HepG2 (cell line): ENCODE measurements around the gene RABL6. TPM values are rescaled to one million over a fixed set of nuclear protein-coding genes. Genes with fewer than 3 reads are reported as not detected.

Experiments
- AGO1 ChIP-seq: fragments of 200-400 bp; formaldehyde crosslinking; IDR thresholded peaks from 2 replicates; pipeline ENCODE4 v1.6.1; 2017; ENCODE audit warnings: mild to moderate bottlenecking, low read depth, low read length, moderate library complexity; ENCODE audit not compliant: poor library complexity, severe bottlenecking
- AGO2 ChIP-seq: fragments of 200-400 bp; formaldehyde crosslinking; optimal IDR thresholded peaks from 2 replicates; pipeline ENCODE3; 2017; ENCODE audit warnings: mild to moderate bottlenecking, low read depth, low read length, moderate library complexity
- ARNT2 ChIP-seq: sonication (generic); formaldehyde crosslinking; IDR thresholded peaks from 2 replicates; pipeline ENCODE4 v1.8.0; 2022; ENCODE audit warnings: mild to moderate bottlenecking, low read depth, missing genetic modification reagents, moderate library complexity
- BCL3 ChIP-seq: sonication (generic); formaldehyde crosslinking; IDR thresholded peaks from 2 replicates; pipeline ENCODE4 v1.5.1; 2020; ENCODE audit warnings: mild to moderate bottlenecking, missing genetic modification reagents, moderate library complexity
- ELF4 ChIP-seq: sonication (generic); formaldehyde crosslinking; IDR thresholded peaks from 2 replicates; pipeline ENCODE4 v1.5.0; 2020; ENCODE audit warnings: missing genetic modification reagents, mild to moderate bottlenecking, moderate library complexity, borderline replicate concordance
- FOXC1 ChIP-seq: sonication (generic); formaldehyde crosslinking; IDR thresholded peaks from 2 replicates; pipeline ENCODE4 v1.8.0; 2022; ENCODE audit warnings: mild to moderate bottlenecking, missing genetic modification reagents, borderline replicate concordance
- KDM5B ChIP-seq: sonication (generic); formaldehyde crosslinking; IDR thresholded peaks from 2 replicates; pipeline ENCODE4 v1.4.0; 2020; ENCODE audit warnings: missing genetic modification reagents, mild to moderate bottlenecking, borderline replicate concordance
- MAFG ChIP-seq: sonication (generic); formaldehyde crosslinking; IDR thresholded peaks from 2 replicates; pipeline ENCODE4 v1.5.1; 2020; ENCODE audit warnings: mild to moderate bottlenecking, missing genetic modification reagents
- MATR3 ChIP-seq: sonication (generic); formaldehyde crosslinking; IDR thresholded peaks from 2 replicates; pipeline ENCODE4 v1.4.0; 2020; ENCODE audit warnings: missing genetic modification reagents
- NPAS2 ChIP-seq: sonication (generic); formaldehyde crosslinking; IDR thresholded peaks from 2 replicates; pipeline ENCODE4 v1.8.0; 2022; ENCODE audit warnings: mild to moderate bottlenecking, missing genetic modification reagents, borderline replicate concordance
- PLSCR1 ChIP-seq: sonication (generic); formaldehyde crosslinking; IDR thresholded peaks from 2 replicates; pipeline ENCODE4 v1.5.0; 2020; ENCODE audit warnings: missing genetic modification reagents, mild to moderate bottlenecking, borderline replicate concordance
- SALL2 ChIP-seq: sonication (generic); formaldehyde crosslinking; IDR thresholded peaks from 2 replicates; pipeline ENCODE4 v1.8.1; 2023; ENCODE audit warnings: mild to moderate bottlenecking, missing genetic modification reagents, inconsistent platforms
- SNRNP70 ChIP-seq: fragments of 200-400 bp; formaldehyde crosslinking; IDR thresholded peaks from 2 replicates; pipeline ENCODE4 v1.6.1; 2017; ENCODE audit warnings: mild to moderate bottlenecking, low read depth, low read length, moderate library complexity
- TBX2 ChIP-seq: sonication (generic); formaldehyde crosslinking; IDR thresholded peaks from 2 replicates; pipeline ENCODE4 v1.5.0; 2020; ENCODE audit warnings: missing genetic modification reagents, mild to moderate bottlenecking, borderline replicate concordance
- ZBTB10 ChIP-seq: sonication (generic); formaldehyde crosslinking; IDR thresholded peaks from 2 replicates; pipeline ENCODE4 v1.4.0; 2020; ENCODE audit warnings: missing genetic modification reagents, borderline replicate concordance
- ZC3H4 ChIP-seq: sonication (generic); formaldehyde crosslinking; IDR thresholded peaks from 2 replicates; pipeline ENCODE4 v1.4.0; 2020; ENCODE audit warnings: missing genetic modification reagents, borderline replicate concordance
- ZNF446 ChIP-seq: sonication (generic); formaldehyde crosslinking; IDR thresholded peaks from 2 replicates; pipeline ENCODE4 v1.5.0; 2020; ENCODE audit warnings: mild to moderate bottlenecking, missing genetic modification reagents
- ZNF556 ChIP-seq: sonication (generic); formaldehyde crosslinking; IDR thresholded peaks from 2 replicates; pipeline ENCODE4 v1.4.0; 2020; ENCODE audit warnings: mild to moderate bottlenecking, missing genetic modification reagents, borderline replicate concordance
- ZNF563 ChIP-seq: sonication (generic); formaldehyde crosslinking; IDR thresholded peaks from 2 replicates; pipeline ENCODE4 v1.8.0; 2022; ENCODE audit warnings: mild to moderate bottlenecking, moderate library complexity, missing genetic modification reagents
- ZNF768 ChIP-seq: sonication (generic); formaldehyde crosslinking; IDR thresholded peaks from 2 replicates; pipeline ENCODE4 v1.4.0; 2020; ENCODE audit warnings: missing genetic modification reagents
- ZSCAN20 ChIP-seq: sonication (generic); formaldehyde crosslinking; IDR thresholded peaks from 2 replicates; pipeline ENCODE4 v1.4.0; 2020; ENCODE audit warnings: missing genetic modification reagents, mild to moderate bottlenecking, borderline replicate concordance
- ZSCAN22 ChIP-seq: sonication (generic); formaldehyde crosslinking; IDR thresholded peaks from 2 replicates; pipeline ENCODE4 v1.4.0; 2020; ENCODE audit warnings: mild to moderate bottlenecking, missing genetic modification reagents
- ZZZ3 ChIP-seq: sonication (generic); formaldehyde crosslinking; IDR thresholded peaks from 2 replicates; pipeline ENCODE4 v1.4.0; 2020; ENCODE audit warnings: missing genetic modification reagents, mild to moderate bottlenecking, borderline replicate concordance
- polyA plus RNA-seq, 8 experiments: library from polyadenylated mRNA; depleted of rRNA in 3 of 8; stranded (reverse) in 7 of 8; unstranded in 1 of 8; fragments of >200 nt; fragmentation: Illumina TruSeq in 4 of 8; extraction: Trizol in 4 of 8; gene quantifications; 2 replicates each; pipeline versions ENCODE4 v1.2.1 to v1.2.3, GENCODE V29; 2011 to 2016; ENCODE audit warnings: low read depth in 4 of 8, missing spikeins in 1 of 8, mixed read lengths in 1 of 8; ENCODE audit not compliant: insufficient read depth in 1 of 8
- total RNA-seq, 5 experiments: library from RNA; depleted of rRNA; stranded (reverse); fragments of >200 nt; fragmentation: Illumina TruSeq; extraction: Trizol; gene quantifications; 2 replicates each; pipeline ENCODE4 v1.2.3, GENCODE V29; 2016; ENCODE audit warnings: low read depth in 1 of 5

Gene RABL6
- total and polyA plus RNA-seq, 2 of the 13 experiments (the other 11 are each of a cell fraction or from before 2014, with no cell fraction given): 81.5 to 125 TPM

- peak; percentile 52; the same call in 1 of the 2 replicates for TF ChIP-seq ARNT2
- TF ChIP-seq ZNF563 (CRISPR knock-in tag): 0 out of 2 replicates have a peak, but pooled peaks have one; percentile 18
- TF ChIP-seq ZNF768 (CRISPR knock-in tag): 0 out of 2 replicates have a peak, but pooled peaks have one; percentile 18
- TF ChIP-seq MATR3 (CRISPR knock-in tag): no peak
- no peak for TF ChIP-seq NPAS2
- peak; percentile 84 for TF ChIP-seq AGO2
- no peak for TF ChIP-seq ELF4
- TF ChIP-seq ZSCAN20: peak; percentile 50; the same call in 1 of the 2 replicates
- no peak for TF ChIP-seq ZSCAN22
- peak; percentile 11; the same call in 1 of the 2 replicates for TF ChIP-seq ZNF446 (CRISPR knock-in tag)
- TF ChIP-seq FOXC1 (CRISPR knock-in tag): no peak
- TF ChIP-seq AGO1: peak; percentile 95
- TF ChIP-seq MAFG: no peak
- TF ChIP-seq TBX2 (CRISPR knock-in tag): no peak
- 0 out of 2 replicates have a peak, but pooled peaks have one; percentile 48 for TF ChIP-seq BCL3 (CRISPR knock-in tag)
- TF ChIP-seq ZBTB10 (CRISPR knock-in tag): no peak; the same call in 1 of the 2 replicates
- no peak for TF ChIP-seq KDM5B (CRISPR knock-in tag)
- TF ChIP-seq SNRNP70: no peak
- TF ChIP-seq ZC3H4: no peak
- peak; percentile 26; the same call in 1 of the 2 replicates for TF ChIP-seq PLSCR1 (CRISPR knock-in tag)
- TF ChIP-seq ZZZ3 (CRISPR knock-in tag): no peak
- TF ChIP-seq SALL2 (CRISPR knock-in tag): no peak
- no peak for TF ChIP-seq ZNF556 (CRISPR knock-in tag)
These were observed 492 bp downstream of the RABL6 start (continued) for GRCh38 chr9:136808075-136808805.
